ENCODE results near the gene RPS17. TPM values are rescaled to one million over a fixed set of nuclear protein-coding genes. Genes with fewer than 3 reads are reported as not detected.

The RPS17 gene
- total and polyA plus RNA-seq, 10 of the 15 experiments (the other 5 are each of a cell fraction or from before 2014, with no cell fraction given) = 1,223 to 7,871 (median 3,879) TPM

DNA sequence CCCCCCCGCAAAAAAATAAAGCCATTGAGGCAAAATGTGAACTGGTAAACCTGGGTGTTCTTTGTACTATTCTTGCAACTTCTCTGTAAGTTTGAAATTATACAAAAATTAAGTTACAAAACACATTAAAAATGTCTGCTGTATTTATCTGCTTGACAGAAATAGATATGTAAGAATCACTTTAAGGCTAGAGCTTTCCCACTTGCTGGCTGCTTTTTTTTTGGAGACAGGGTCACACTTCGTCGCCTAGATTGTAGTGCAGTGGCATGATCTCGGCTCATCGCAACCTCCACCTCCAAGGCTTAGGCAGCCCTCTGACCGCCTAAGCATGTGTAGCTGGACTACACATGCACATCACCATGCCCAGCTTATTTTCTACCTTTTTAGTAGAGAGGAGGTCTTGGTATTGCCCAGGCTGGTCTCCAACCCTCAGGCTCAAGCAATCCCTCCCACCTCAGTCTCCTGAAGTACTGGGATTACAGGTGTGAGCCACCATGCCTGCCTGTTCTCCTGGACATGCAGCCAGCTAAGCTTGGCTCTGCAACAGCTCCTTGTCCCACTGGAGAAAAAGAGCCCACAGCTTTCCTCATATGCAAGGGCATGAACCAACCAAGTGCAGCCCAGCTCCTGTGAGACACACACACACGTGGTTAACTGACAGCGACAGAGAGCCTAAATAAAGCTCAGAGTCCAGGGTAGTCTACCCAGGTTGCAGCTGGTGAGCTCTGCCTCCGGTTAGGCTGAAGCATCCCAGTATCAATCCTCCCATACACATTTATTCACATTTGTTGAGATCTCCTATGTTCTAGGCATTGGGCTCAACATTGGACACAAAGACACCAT is 4.5 kb downstream of the RPS17 start:
- Histone ChIP-seq H2AFZ (ENCODE audit: control insufficient read depth, low read depth, low read length) (no peak overlapping the region), H3K27ac (ENCODE audit: control insufficient read depth, insufficient read depth) (no peak overlapping the region), H3K9me3 (replicated peaks; ENCODE audit: control insufficient read depth, insufficient read depth, low read length) (no peaks in the 10 kb centered on the region), H3K4me2 (ENCODE audit: control insufficient read depth, insufficient read depth) (no peak overlapping the region), H3K4me3 (no peak overlapping the region), H3K36me3 (ENCODE audit: control insufficient read depth in 2 of 2, insufficient read depth in 2 of 2, low read length in 1 of 2) (peaks cover 27 to 44% of the 10 kb centered on the region in 2 experiments), H3K79me2 (ENCODE audit: control insufficient read depth, insufficient read depth, low read length) (peaks cover 45% of the 10 kb centered on the region), H3K9ac (ENCODE audit: control insufficient read depth, insufficient read depth, low read length) (no peak overlapping the region), H3K4me1 (ENCODE audit: control insufficient read depth, insufficient read depth, low read length) (peaks cover 8% of the 10 kb centered on the region), H4K20me1 (ENCODE audit: control insufficient read depth, insufficient read depth) (peaks cover 14% of the 10 kb centered on the region), H3K27me3 (replicated peaks in 1 of 2; ENCODE audit: control insufficient read depth in 2 of 2, insufficient read depth in 2 of 2, low read length in 1 of 2) (no peaks in the 10 kb centered on the region)
- intact Hi-C loops (cut with micrococcal nuclease; ENCODE audit: unreplicated experiment) = loop anchor here (10.0 kb wide), 2 partner anchors 299 to 669 kb away; partner anchors contain the start of gene HDGFL3
- no peak for DNase-seq (ENCODE audit: low read depth, low spot score)
- ChIA-PET SMC1A (ENCODE audit: uncharacterized antibody, unreplicated experiment) (interaction anchor here (1.2 kb wide), 1 partner anchor 283 kb away, joined by 3 read pairs; no protein-coding TSS in a partner anchor), RAD21 (ENCODE audit: unreplicated experiment) (no interaction called here), CTCF (interaction anchor here (0.7 to 1.1 kb wide), 2 partner anchors 214 to 466 kb away, joined by 3 to 4 read pairs; no protein-coding TSS in a partner anchor), POLR2A (no interaction called here)
- ATAC-seq = no peak
- no peak for FAIRE-seq
- in situ Hi-C loops (cut with MboI) = loop anchor here (5.0 kb wide), 1 partner anchor 452 kb away; the partner anchor contains the start of gene RAMAC
- 77% methylated on average over 9 of the region's 9 CpGs for WGBS (ENCODE audit: insufficient coverage, insufficient replicate concordance, low lambda C conversion rate, missing lambda C conversion rate)
- BruUV-seq (replicated peaks) = no TSS peak
- TF ChIP-seq ZBED1 (IDR thresholded peaks at IDR 0.05; ENCODE audit: borderline replicate concordance) = peak; percentile 57
- TF ChIP-seq, protein P1, sequence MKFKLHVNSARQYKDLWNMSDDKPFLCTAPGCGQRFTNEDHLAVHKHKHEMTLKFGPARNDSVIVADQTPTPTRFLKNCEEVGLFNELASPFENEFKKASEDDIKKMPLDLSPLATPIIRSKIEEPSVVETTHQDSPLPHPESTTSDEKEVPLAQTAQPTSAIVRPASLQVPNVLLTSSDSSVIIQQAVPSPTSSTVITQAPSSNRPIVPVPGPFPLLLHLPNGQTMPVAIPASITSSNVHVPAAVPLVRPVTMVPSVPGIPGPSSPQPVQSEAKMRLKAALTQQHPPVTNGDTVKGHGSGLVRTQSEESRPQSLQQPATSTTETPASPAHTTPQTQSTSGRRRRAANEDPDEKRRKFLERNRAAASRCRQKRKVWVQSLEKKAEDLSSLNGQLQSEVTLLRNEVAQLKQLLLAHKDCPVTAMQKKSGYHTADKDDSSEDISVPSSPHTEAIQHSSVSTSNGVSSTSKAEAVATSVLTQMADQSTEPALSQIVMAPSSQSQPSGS (IDR thresholded peaks at IDR 0.05; ENCODE audit: low read length) = 0 out of 2 replicates have a peak, but pooled peaks have one; percentile 8
- TF ChIP-seq POLR2AphosphoS2 (IDR thresholded peaks at IDR 0.05; ENCODE audit: low read depth, low read length) = peak; percentile 72; the same call in 1 of the 2 replicates
- TF ChIP-seq SMAD5 (IDR thresholded peaks at IDR 0.05; ENCODE audit: low read depth) = peak; percentile 37; the same call in 1 of the 2 replicates
- TF ChIP-seq, protein P2, sequence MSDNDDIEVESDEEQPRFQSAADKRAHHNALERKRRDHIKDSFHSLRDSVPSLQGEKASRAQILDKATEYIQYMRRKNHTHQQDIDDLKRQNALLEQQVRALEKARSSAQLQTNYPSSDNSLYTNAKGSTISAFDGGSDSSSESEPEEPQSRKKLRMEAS (IDR thresholded peaks at IDR 0.05; ENCODE audit: low read depth, low read length) = no peak
- peak; percentile 79; the same call in 1 of the 2 replicates for TF ChIP-seq MTA3 (IDR thresholded peaks at IDR 0.05; ENCODE audit: borderline replicate concordance, low read length)
- TF ChIP-seq, protein P3, sequence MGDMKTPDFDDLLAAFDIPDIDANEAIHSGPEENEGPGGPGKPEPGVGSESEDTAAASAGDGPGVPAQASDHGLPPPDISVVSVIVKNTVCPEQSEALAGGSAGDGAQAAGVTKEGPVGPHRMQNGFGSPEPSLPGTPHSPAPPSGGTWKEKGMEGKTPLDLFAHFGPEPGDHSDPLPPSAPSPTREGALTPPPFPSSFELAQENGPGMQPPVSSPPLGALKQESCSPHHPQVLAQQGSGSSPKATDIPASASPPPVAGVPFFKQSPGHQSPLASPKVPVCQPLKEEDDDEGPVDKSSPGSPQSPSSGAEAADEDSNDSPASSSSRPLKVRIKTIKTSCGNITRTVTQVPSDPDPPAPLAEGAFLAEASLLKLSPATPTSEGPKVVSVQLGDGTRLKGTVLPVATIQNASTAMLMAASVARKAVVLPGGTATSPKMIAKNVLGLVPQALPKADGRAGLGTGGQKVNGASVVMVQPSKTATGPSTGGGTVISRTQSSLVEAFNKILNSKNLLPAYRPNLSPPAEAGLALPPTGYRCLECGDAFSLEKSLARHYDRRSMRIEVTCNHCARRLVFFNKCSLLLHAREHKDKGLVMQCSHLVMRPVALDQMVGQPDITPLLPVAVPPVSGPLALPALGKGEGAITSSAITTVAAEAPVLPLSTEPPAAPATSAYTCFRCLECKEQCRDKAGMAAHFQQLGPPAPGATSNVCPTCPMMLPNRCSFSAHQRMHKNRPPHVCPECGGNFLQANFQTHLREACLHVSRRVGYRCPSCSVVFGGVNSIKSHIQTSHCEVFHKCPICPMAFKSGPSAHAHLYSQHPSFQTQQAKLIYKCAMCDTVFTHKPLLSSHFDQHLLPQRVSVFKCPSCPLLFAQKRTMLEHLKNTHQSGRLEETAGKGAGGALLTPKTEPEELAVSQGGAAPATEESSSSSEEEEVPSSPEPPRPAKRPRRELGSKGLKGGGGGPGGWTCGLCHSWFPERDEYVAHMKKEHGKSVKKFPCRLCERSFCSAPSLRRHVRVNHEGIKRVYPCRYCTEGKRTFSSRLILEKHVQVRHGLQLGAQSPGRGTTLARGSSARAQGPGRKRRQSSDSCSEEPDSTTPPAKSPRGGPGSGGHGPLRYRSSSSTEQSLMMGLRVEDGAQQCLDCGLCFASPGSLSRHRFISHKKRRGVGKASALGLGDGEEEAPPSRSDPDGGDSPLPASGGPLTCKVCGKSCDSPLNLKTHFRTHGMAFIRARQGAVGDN (IDR thresholded peaks at IDR 0.05) = no peak
- TF ChIP-seq, protein P4, sequence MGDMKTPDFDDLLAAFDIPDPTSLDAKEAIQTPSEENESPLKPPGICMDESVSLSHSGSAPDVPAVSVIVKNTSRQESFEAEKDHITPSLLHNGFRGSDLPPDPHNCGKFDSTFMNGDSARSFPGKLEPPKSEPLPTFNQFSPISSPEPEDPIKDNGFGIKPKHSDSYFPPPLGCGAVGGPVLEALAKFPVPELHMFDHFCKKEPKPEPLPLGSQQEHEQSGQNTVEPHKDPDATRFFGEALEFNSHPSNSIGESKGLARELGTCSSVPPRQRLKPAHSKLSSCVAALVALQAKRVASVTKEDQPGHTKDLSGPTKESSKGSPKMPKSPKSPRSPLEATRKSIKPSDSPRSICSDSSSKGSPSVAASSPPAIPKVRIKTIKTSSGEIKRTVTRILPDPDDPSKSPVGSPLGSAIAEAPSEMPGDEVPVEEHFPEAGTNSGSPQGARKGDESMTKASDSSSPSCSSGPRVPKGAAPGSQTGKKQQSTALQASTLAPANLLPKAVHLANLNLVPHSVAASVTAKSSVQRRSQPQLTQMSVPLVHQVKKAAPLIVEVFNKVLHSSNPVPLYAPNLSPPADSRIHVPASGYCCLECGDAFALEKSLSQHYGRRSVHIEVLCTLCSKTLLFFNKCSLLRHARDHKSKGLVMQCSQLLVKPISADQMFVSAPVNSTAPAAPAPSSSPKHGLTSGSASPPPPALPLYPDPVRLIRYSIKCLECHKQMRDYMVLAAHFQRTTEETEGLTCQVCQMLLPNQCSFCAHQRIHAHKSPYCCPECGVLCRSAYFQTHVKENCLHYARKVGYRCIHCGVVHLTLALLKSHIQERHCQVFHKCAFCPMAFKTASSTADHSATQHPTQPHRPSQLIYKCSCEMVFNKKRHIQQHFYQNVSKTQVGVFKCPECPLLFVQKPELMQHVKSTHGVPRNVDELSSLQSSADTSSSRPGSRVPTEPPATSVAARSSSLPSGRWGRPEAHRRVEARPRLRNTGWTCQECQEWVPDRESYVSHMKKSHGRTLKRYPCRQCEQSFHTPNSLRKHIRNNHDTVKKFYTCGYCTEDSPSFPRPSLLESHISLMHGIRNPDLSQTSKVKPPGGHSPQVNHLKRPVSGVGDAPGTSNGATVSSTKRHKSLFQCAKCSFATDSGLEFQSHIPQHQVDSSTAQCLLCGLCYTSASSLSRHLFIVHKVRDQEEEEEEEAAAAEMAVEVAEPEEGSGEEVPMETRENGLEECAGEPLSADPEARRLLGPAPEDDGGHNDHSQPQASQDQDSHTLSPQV (IDR thresholded peaks at IDR 0.05) = no peak
- no peak for TF ChIP-seq FOS (IDR thresholded peaks at IDR 0.05; ENCODE audit: borderline replicate concordance, extremely low read depth, insufficient read length)
- TF ChIP-seq POLR2A (IDR thresholded peaks at IDR 0.05; ENCODE audit: low read depth, low read length) = peak; percentile 75
- 0 out of 2 replicates have a peak, but pooled peaks have one; percentile 6 for TF ChIP-seq CREB1 (IDR thresholded peaks at IDR 0.05; ENCODE audit: low read depth)
- TF ChIP-seq SMAD1 (IDR thresholded peaks at IDR 0.05; ENCODE audit: low read depth, partially characterized antibody) = no peak
- 0 out of 2 replicates have a peak, but pooled peaks have one; percentile 15 for TF ChIP-seq NFIC (IDR thresholded peaks at IDR 0.05; ENCODE audit: low read depth, low read length)
